T-helper 1 cell (primary cell): Measurements from ENCODE around the gene HADHA.

ENCODE experiments used
- DNase-seq, 5 donors: peaks; one replicate each; pipeline ENCODE4 v3.0.0-alpha.2; 2012 to 2020

Gene HADHA

GRCh38 chr2:26245231-26245732 is 850 bp upstream of the HADHA start:
- peak; percentile 21 to 59 (median 31) for DNase-seq

- no peak for DNase-seq
Observed at GRCh38 chr2:26243470-26244308, 743 bp downstream of the HADHA start.

- no peak for DNase-seq
Observed at GRCh38 chr2:26241928-26242436, 2.5 kb downstream of the HADHA start.

GRCh38 chr2:26238311-26238958 is 6.0 kb downstream of the HADHA start:
- no peak for DNase-seq

- DNase-seq, result no peak
Observed at GRCh38 chr2:26237868-26238267, 6.6 kb downstream of the HADHA start.

GRCh38 chr2:26235089-26235488 is 9.3 kb downstream of the HADHA start:
- DNase-seq, result no peak

- no peak for DNase-seq
Observed at GRCh38 chr2:26230806-26231205, 13.6 kb downstream of the HADHA start.

- no peak for DNase-seq
Observed at GRCh38 chr2:26229595-26229994, 14.8 kb downstream of the HADHA start.

GRCh38 chr2:26224095-26224494 is 20.3 kb downstream of the HADHA start:
- no peak for DNase-seq

- no peak for DNase-seq
Observed at GRCh38 chr2:26223018-26223417, 21.4 kb downstream of the HADHA start.

- no peak for DNase-seq
Observed at GRCh38 chr2:26217720-26218119, 26.7 kb downstream of the HADHA start.

- no peak for DNase-seq
Observed at GRCh38 chr2:26216587-26216986, 27.8 kb downstream of the HADHA start.

GRCh38 chr2:26215833-26216232 is 28.6 kb downstream of the HADHA start:
- no peak for DNase-seq

GRCh38 chr2:26214759-26215158 is 29.7 kb downstream of the HADHA start:
- DNase-seq, result no peak

- no peak for DNase-seq
Observed at GRCh38 chr2:26212011-26212410, 32.4 kb downstream of the HADHA start.

- DNase-seq, result no peak
Observed at GRCh38 chr2:26203906-26204305, 40.5 kb downstream of the HADHA start.

GRCh38 chr2:26202981-26203490 is 41.4 kb downstream of the HADHA start:
- DNase-seq, result no peak

GRCh38 chr2:26197516-26197915 is 46.9 kb downstream of the HADHA start:
- no peak for DNase-seq

GRCh38 chr2:26196683-26197418 is 47.6 kb downstream of the HADHA start:
- DNase-seq, result no peak

GRCh38 chr2:26195040-26195984 is 49.1 kb downstream of the HADHA start:
- no peak for DNase-seq

- DNase-seq, result no peak
Observed at GRCh38 chr2:26193578-26194231, 50.7 kb downstream of the HADHA start.
